HepG2 (cell line): ENCODE data around the gene COLGALT1. TPM values are rescaled to one million over a fixed set of nuclear protein-coding genes. Genes with fewer than 3 reads are reported as not detected.

Source experiments
- ATAC-seq: fragments of 200-7000 bp; cut with Tn5 transposase; 3 replicates; pipeline ENCODE4 v1.9.1; 2020; ENCODE audit warnings: mild to moderate bottlenecking, moderate library complexity
- BruUV-seq: library from RNA; stranded (reverse); fragments of 400-500 nt; replicated peaks from 2 replicates; lab custom pipeline; 2021; lab: Mats Ljungman, UMichigan
- CTCF ChIA-PET: fragments of 300-600 bp; formaldehyde crosslinking; extraction: SDS; loops from one replicate; lab custom pipeline; 2021; ENCODE audit warnings: low total read pairs, inconsistent platforms, low intra/inter-chr PET ratio; lab: Yijun Ruan, JAX
- POLR2A ChIA-PET: fragments of 350-600 bp; sonication (Branson Sonifier 250); formaldehyde crosslinking; loops from one replicate; lab custom pipeline; 2020; ENCODE audit warnings: antibody characterized with exemption, inconsistent platforms; lab: Yijun Ruan, JAX
- DNase-seq: peaks from one replicate; pipeline ENCODE4 v3.0.0-alpha.2; 2015; ENCODE audit warnings: low spot score
- FAIRE-seq: peaks from 3 replicates; lab custom pipeline; 2011; peaks lifted over from hg19 to GRCh38; lab: Jason Lieb, UNC
- H2AFZ ChIP-seq: one replicate; pipeline ENCODE4 v1.6.1; 2011; ENCODE audit warnings: low read length, inconsistent platforms
- H3K27ac ChIP-seq: fragments of 300-600 bp; 3 replicates; pipeline ENCODE4 v1.8.0; 2011; ENCODE audit warnings: mixed run types, mild to moderate bottlenecking, mixed read lengths, low read length, inconsistent platforms; ENCODE audit not compliant: insufficient read depth; ENCODE audit errors: extremely low read length
- H3K27me3 ChIP-seq, 2 experiments: fragments of 200-600 bp in 1 of 2; 2 replicates in 1 of 2; 3 replicates in 1 of 2; pipeline versions ENCODE4 v1.6.0 to v1.8.0; 2011; ENCODE audit warnings: low read length in 2 of 2, mild to moderate bottlenecking in 2 of 2, moderate library complexity in 2 of 2, inconsistent platforms in 1 of 2; ENCODE audit not compliant: insufficient read depth in 2 of 2, control insufficient read depth in 1 of 2
- H3K36me3 ChIP-seq, 2 experiments: fragments of 200-600 bp in 1 of 2; replicated peaks in 1 of 2; 2 replicates in 1 of 2; 3 replicates in 1 of 2; pipeline versions ENCODE4 v1.5.1 to v1.8.0; 2011; ENCODE audit warnings: low read length in 2 of 2, inconsistent platforms in 1 of 2; ENCODE audit not compliant: insufficient read depth in 2 of 2, control insufficient read depth in 1 of 2
- H3K4me1 ChIP-seq: 2 replicates; pipeline ENCODE4 v1.5.1; 2012; ENCODE audit warnings: low read length, inconsistent platforms; ENCODE audit not compliant: insufficient read depth
- H3K4me2 ChIP-seq: 2 replicates; pipeline ENCODE4 v1.6.0; 2011; ENCODE audit warnings: low read depth, low read length, inconsistent platforms
- H3K4me3 ChIP-seq, 3 experiments: fragments of 200-600 bp in 1 of 3; sonication (generic), shearing (Covaris generic) in 1 of 3; replicated peaks in 1 of 3; 2 replicates each; pipeline ENCODE4 v1.5.1; 2011 to 2016; ENCODE audit warnings: low read length in 3 of 3, inconsistent platforms in 2 of 3, low read depth in 2 of 3, mild to moderate bottlenecking in 2 of 3, control low read depth in 1 of 3, mixed read lengths in 1 of 3; ENCODE audit not compliant: insufficient read depth in 1 of 3
- H3K79me2 ChIP-seq: one replicate; pipeline ENCODE4 v1.6.1; 2011; ENCODE audit warnings: low read length, inconsistent platforms; ENCODE audit not compliant: insufficient read depth
- H3K9ac ChIP-seq: 2 replicates; pipeline ENCODE4 v1.6.0; 2011; ENCODE audit warnings: mild to moderate bottlenecking, low read depth, low read length, inconsistent platforms; ENCODE audit not compliant: insufficient read depth
- H3K9me3 ChIP-seq: 2 replicates; pipeline ENCODE4 v1.5.1; 2012; ENCODE audit warnings: mild to moderate bottlenecking, low read length
- H4K20me1 ChIP-seq: 2 replicates; pipeline ENCODE4 v1.6.0; 2011; ENCODE audit warnings: inconsistent platforms, mild to moderate bottlenecking, low read length, moderate library complexity; ENCODE audit not compliant: insufficient read depth
- HNRNPL ChIP-seq: fragments of 200-400 bp; formaldehyde crosslinking; IDR thresholded peaks from 2 replicates; pipeline ENCODE4 v1.6.1; 2017; ENCODE audit warnings: mild to moderate bottlenecking, low read depth, low read length
- NFYB ChIP-seq: sonication (generic); formaldehyde crosslinking; IDR thresholded peaks from 2 replicates; pipeline ENCODE4 v1.4.0; 2020; ENCODE audit warnings: missing genetic modification reagents
- PCBP1 ChIP-seq: fragments of 200-400 bp; formaldehyde crosslinking; IDR thresholded peaks from 2 replicates; pipeline ENCODE4 v1.6.1; 2017; ENCODE audit warnings: mild to moderate bottlenecking, low read depth, low read length, borderline replicate concordance
- PHF21A ChIP-seq: sonication (generic); formaldehyde crosslinking; IDR thresholded peaks from 2 replicates; pipeline ENCODE4 v1.5.0; 2020; ENCODE audit warnings: mild to moderate bottlenecking, missing genetic modification reagents
- PHF5A ChIP-seq: IDR thresholded peaks from one replicate; pipeline ENCODE4 v1.6.1; 2018; ENCODE audit warnings: low read depth, missing genetic modification reagents; ENCODE audit not compliant: unreplicated experiment
- SNAPC2 ChIP-seq: sonication (generic); formaldehyde crosslinking; IDR thresholded peaks from 2 replicates; pipeline ENCODE4 v1.8.1; 2022; ENCODE audit warnings: mild to moderate bottlenecking, missing genetic modification reagents
- ZC3H4 ChIP-seq: sonication (generic); formaldehyde crosslinking; IDR thresholded peaks from 2 replicates; pipeline ENCODE4 v1.4.0; 2020; ENCODE audit warnings: missing genetic modification reagents, borderline replicate concordance
- ZFYVE20 ChIP-seq: sonication (generic); formaldehyde crosslinking; IDR thresholded peaks from 2 replicates; pipeline ENCODE4 v1.8.0; 2023; ENCODE audit warnings: low read depth, mild to moderate bottlenecking, moderate library complexity, missing genetic modification reagents, borderline replicate concordance
- ZMYM2 ChIP-seq: sonication (generic); formaldehyde crosslinking; IDR thresholded peaks from 2 replicates; pipeline ENCODE4 v1.8.0; 2022; ENCODE audit warnings: mild to moderate bottlenecking, missing genetic modification reagents
- WGBS: methylation state at CpG from one replicate; pipeline ENCODE4 v1.1.6; 2017; ENCODE audit warnings: low lambda C conversion rate; 5-methylcytosine and 5-hydroxymethylcytosine counted together
- in situ Hi-C: cut with HindIII; loops from 2 replicates; pipeline ENCODE4 v1.10.0; 2017; ENCODE audit warnings: low pct_unique_long_range_greater_than_20kb; ENCODE audit not compliant: extremely low pct_ligation_motif_present
- intact Hi-C: fragments of 100-400 bp; cut with micrococcal nuclease; formaldehyde crosslinking; loops from one replicate; pipeline ENCODE4 v1.10.0; 2022; ENCODE audit not compliant: unreplicated experiment
- polyA plus RNA-seq, 8 experiments: library from polyadenylated mRNA; depleted of rRNA in 3 of 8; stranded (reverse) in 7 of 8; unstranded in 1 of 8; fragments of >200 nt; fragmentation: Illumina TruSeq in 4 of 8; extraction: Trizol in 4 of 8; gene quantifications; 2 replicates each; pipeline versions ENCODE4 v1.2.1 to v1.2.3, GENCODE V29; 2011 to 2016; ENCODE audit warnings: low read depth in 4 of 8, missing spikeins in 1 of 8, mixed read lengths in 1 of 8; ENCODE audit not compliant: insufficient read depth in 1 of 8
- total RNA-seq, 5 experiments: library from RNA; depleted of rRNA; stranded (reverse); fragments of >200 nt; fragmentation: Illumina TruSeq; extraction: Trizol; gene quantifications; 2 replicates each; pipeline ENCODE4 v1.2.3, GENCODE V29; 2016; ENCODE audit warnings: low read depth in 1 of 5
- TF ChIP-seq, protein P1 (sequence below): sonication (generic); formaldehyde crosslinking; conservative IDR thresholded peaks from 2 replicates; pipeline ENCODE4 v1.8.1; 2023; ENCODE audit warnings: missing genetic modification reagents
- TF ChIP-seq, protein P2 (sequence below): sonication (generic); formaldehyde crosslinking; IDR thresholded peaks from 2 replicates; pipeline ENCODE4 v1.5.0; 2020; ENCODE audit warnings: mild to moderate bottlenecking, missing genetic modification reagents, moderate library complexity
- TF ChIP-seq, protein P3 (sequence below): sonication (generic); formaldehyde crosslinking; IDR thresholded peaks from 2 replicates; pipeline ENCODE4 v1.5.0; 2020; ENCODE audit warnings: mild to moderate bottlenecking, low read depth, missing genetic modification reagents, borderline replicate concordance

The COLGALT1 gene
- total and polyA plus RNA-seq, 2 of the 13 experiments (the other 11 are each of a cell fraction or from before 2014, with no cell fraction given), result 58.0 to 211 TPM

DNA sequence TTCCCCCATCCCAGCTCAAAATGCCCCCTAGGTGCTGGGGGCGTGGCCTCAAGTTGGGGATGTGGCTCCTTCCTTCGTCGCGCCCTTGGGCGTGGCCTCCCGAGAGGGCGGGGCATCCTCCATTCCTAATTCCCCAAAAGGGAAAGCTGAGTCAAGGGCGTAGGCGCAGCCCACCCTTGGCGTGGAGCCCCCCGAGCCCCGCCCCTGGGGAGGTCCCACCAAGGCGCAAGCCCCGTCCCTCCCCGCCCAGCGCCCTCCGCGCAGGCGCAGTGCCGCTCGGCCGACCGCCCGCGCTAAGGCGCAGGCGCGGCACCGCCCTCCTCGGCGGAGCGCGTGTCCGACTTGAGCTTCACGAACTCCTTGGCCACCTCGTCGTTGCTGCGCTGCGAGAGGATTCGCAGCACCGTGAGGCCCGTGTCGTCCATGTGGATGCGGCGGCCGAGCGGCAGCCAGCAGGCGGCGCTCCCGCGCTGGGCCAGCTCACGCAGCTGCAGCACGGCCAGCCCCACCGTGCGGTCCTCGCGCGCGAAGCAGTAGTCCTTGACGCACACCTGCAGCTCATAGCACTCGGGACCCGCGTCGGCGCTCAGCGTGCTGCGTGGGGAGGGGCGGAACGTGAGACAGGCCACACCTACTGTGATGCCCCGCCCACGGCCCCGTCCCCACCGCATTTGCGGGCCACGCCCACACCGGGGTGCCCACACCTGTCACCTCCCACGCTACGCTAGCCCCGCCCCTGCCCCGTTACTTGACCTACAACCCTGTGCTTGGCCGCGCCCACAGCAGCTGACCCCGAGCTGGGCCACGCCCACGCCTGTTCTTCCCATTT lies 50.5 kb downstream of the COLGALT1 start (continued):
- TF ChIP-seq, protein P1, sequence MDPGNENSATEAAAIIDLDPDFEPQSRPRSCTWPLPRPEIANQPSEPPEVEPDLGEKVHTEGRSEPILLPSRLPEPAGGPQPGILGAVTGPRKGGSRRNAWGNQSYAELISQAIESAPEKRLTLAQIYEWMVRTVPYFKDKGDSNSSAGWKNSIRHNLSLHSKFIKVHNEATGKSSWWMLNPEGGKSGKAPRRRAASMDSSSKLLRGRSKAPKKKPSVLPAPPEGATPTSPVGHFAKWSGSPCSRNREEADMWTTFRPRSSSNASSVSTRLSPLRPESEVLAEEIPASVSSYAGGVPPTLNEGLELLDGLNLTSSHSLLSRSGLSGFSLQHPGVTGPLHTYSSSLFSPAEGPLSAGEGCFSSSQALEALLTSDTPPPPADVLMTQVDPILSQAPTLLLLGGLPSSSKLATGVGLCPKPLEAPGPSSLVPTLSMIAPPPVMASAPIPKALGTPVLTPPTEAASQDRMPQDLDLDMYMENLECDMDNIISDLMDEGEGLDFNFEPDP, result 0 out of 2 replicates have a peak, but pooled peaks have one; percentile 96
- TF ChIP-seq ZFYVE20 (CRISPR knock-in tag), result peak; percentile 96; the same call in 1 of the 2 replicates

DNA sequence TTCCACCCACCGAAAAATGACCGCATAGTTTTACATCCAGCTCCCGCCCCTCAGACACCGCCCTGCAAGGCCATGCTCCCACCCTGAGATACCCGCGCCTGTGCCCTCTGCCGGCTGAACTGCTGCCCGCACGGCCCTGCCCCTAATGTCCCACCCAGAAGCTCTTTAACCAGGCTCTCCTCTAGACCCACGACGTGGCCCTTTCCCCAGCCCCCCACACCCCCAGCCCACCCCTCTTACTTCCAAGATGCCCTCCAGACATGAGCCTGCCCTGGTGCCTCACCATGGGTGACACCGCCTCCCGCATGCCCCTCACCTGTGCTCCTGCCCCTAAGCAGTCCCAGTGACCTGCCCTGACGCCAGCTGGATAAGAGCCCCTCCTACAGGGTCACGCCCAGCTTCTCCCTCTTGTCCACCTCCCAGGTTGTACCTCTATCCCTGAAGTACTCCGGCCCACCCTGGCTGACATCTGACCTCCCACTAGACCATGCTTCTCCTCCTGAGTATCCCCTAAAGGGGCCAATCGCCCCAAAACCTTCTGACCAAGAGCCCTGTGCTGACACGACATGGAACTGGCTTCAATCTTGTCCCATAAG lies 51.2 kb downstream of the COLGALT1 start:
- H4K20me1 ChIP-seq, result no peaks in the 10 kb centered on the region
- 2% methylated on average over 15 of the region's 18 CpGs for WGBS
- ATAC-seq (peak; percentile 78), DNase-seq (no peak), FAIRE-seq (no peak)
- H3K27ac ChIP-seq, result no peak overlapping the region
- in situ Hi-C loops, result no loop called here
- peaks cover 3 to 23% of the 10 kb centered on the region in 2 experiments; a peak in 3 of 5 replicates for H3K27me3 ChIP-seq
- peak overlapping the region; percentile 70; the same call in 1 of the 2 replicates for H3K9ac ChIP-seq
- H3K79me2 ChIP-seq, result no peaks in the 10 kb centered on the region
- no peaks in the 10 kb centered on the region for H3K36me3 ChIP-seq
- H3K4me3 ChIP-seq, result peak overlapping the region in 2 of 3 experiments; percentile 59 to 68; a peak in 4 of 6 replicates
- ChIA-PET POLR2A (interaction anchor here (0.8 to 1.9 kb wide), 11 partner anchors 10 to 946 kb away, joined by 3 to 17 read pairs (median 3); partner anchors contain the start of genes MAP1S, MRPL34, PGLS and RPL18A), CTCF (no interaction called here)
- BruUV-seq, result no TSS peak
- peak overlapping the region; percentile 75 for H3K4me2 ChIP-seq
- intact Hi-C loops, result no loop called here
- no peak overlapping the region for H2AFZ ChIP-seq
- TF ChIP-seq HNRNPL, result peak; percentile 70; the same call in 1 of the 2 replicates
- TF ChIP-seq PCBP1, result peak; percentile 77; the same call in 1 of the 2 replicates
- TF ChIP-seq PHF5A (CRISPR knock-in tag), result no peak
- TF ChIP-seq PHF21A (CRISPR knock-in tag), result peak; percentile 2; the same call in 1 of the 2 replicates
- TF ChIP-seq SNAPC2 (CRISPR knock-in tag), result no peak
- TF ChIP-seq NFYB (CRISPR knock-in tag), result no peak
- no peak for TF ChIP-seq ZC3H4 (CRISPR knock-in tag)
- TF ChIP-seq ZMYM2, result 0 out of 2 replicates have a peak, but pooled peaks have one; percentile 8
- TF ChIP-seq, protein P2, sequence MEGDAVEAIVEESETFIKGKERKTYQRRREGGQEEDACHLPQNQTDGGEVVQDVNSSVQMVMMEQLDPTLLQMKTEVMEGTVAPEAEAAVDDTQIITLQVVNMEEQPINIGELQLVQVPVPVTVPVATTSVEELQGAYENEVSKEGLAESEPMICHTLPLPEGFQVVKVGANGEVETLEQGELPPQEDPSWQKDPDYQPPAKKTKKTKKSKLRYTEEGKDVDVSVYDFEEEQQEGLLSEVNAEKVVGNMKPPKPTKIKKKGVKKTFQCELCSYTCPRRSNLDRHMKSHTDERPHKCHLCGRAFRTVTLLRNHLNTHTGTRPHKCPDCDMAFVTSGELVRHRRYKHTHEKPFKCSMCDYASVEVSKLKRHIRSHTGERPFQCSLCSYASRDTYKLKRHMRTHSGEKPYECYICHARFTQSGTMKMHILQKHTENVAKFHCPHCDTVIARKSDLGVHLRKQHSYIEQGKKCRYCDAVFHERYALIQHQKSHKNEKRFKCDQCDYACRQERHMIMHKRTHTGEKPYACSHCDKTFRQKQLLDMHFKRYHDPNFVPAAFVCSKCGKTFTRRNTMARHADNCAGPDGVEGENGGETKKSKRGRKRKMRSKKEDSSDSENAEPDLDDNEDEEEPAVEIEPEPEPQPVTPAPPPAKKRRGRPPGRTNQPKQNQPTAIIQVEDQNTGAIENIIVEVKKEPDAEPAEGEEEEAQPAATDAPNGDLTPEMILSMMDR (CRISPR knock-in tag), result peak; percentile 31; the same call in 1 of the 2 replicates
- TF ChIP-seq, protein P3, sequence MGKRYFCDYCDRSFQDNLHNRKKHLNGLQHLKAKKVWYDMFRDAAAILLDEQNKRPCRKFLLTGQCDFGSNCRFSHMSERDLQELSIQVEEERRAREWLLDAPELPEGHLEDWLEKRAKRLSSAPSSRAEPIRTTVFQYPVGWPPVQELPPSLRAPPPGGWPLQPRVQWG (CRISPR knock-in tag), result 0 out of 2 replicates have a peak, but pooled peaks have one; percentile 2
- no peaks in the 10 kb centered on the region for H3K9me3 ChIP-seq
- H3K4me1 ChIP-seq, result peaks cover 44% of the 10 kb centered on the region
